HUDEP-2 (cell line): ENCODE measurements around the gene OCIAD2.
"Not testable (repeated sequence)": the region's sequence is repeated elsewhere in the genome, so short reads cannot be mapped to it uniquely, and the experiment has no call there.

ENCODE experiments used
- DNase-seq, 76 experiments: peaks; one replicate each; lab custom pipeline; 2025; ENCODE audit not compliant: unreplicated experiment in 76 of 76; lab: John Stamatoyannopoulos, UW

Gene OCIAD2

GRCh38 chr4:48906206-48907173, at the start of gene OCIAD2:
TSS of gene OCIAD2 (minus strand) at chr4:48906774. CDS start at chr4:48904549, 2,225 bp downstream.
- DNase-seq = peak in 73 of 76 experiments; percentile 5 to 76 (median 53)

GRCh38 chr4:48954314-48954713, 47.7 kb upstream of the OCIAD2 start:
- DNase-seq = no peak

GRCh38 chr4:48949518-48950219, 43.1 kb upstream of the OCIAD2 start:
- no peak for DNase-seq

- DNase-seq = no peak
These were observed 42.5 kb upstream of the OCIAD2 start for GRCh38 chr4:48949086-48949485.

GRCh38 chr4:48947731-48948130, 41.2 kb upstream of the OCIAD2 start:
- DNase-seq = no peak

GRCh38 chr4:48945981-48946380, 39.4 kb upstream of the OCIAD2 start:
- no peak for DNase-seq

- peak in 34 of 76 experiments; percentile 1 to 51 (median 14) for DNase-seq
These were observed 38.2 kb upstream of the OCIAD2 start for GRCh38 chr4:48944756-48945241.

- DNase-seq = no peak
These were observed 37.7 kb upstream of the OCIAD2 start for GRCh38 chr4:48944252-48944651.

GRCh38 chr4:48943387-48943786, 36.8 kb upstream of the OCIAD2 start:
- DNase-seq = no peak

GRCh38 chr4:48939785-48940184, 33.2 kb upstream of the OCIAD2 start:
- DNase-seq = no peak

GRCh38 chr4:48938831-48939230, 32.3 kb upstream of the OCIAD2 start:
- DNase-seq = no peak

GRCh38 chr4:48937033-48937432, 30.5 kb upstream of the OCIAD2 start:
- DNase-seq = no peak

GRCh38 chr4:48931459-48931858, 24.9 kb upstream of the OCIAD2 start:
- no peak for DNase-seq

GRCh38 chr4:48930654-48931053, 24.1 kb upstream of the OCIAD2 start:
- DNase-seq = no peak

GRCh38 chr4:48924416-48924815, 17.8 kb upstream of the OCIAD2 start:
- DNase-seq = no peak

- not testable (repeated sequence) for DNase-seq
These were observed 16.5 kb upstream of the OCIAD2 start for GRCh38 chr4:48923065-48923464.

- DNase-seq = no peak
These were observed 7.7 kb upstream of the OCIAD2 start for GRCh38 chr4:48914311-48914710.

GRCh38 chr4:48913346-48913745, 6.8 kb upstream of the OCIAD2 start:
- no peak for DNase-seq

GRCh38 chr4:48912349-48912748, 5.8 kb upstream of the OCIAD2 start:
- DNase-seq = no peak

- DNase-seq = no peak
These were observed 3.9 kb upstream of the OCIAD2 start for GRCh38 chr4:48910511-48910910.

GRCh38 chr4:48909697-48910096, 3.1 kb upstream of the OCIAD2 start:
- peak in 21 of 76 experiments; percentile 1 to 67 (median 19) for DNase-seq
